Putamen (tissue), 1 donor: ENCODE data around the gene TPSAB1.
A peak's percentile ranks its signal among the peaks of the same experiment; 100 is the strongest.
"Not testable (repeated sequence)": the region's sequence is repeated elsewhere in the genome, so short reads cannot be mapped to it uniquely, and the experiment has no call there.

ENCODE experiments used
- DNase-seq: peaks from one replicate; pipeline ENCODE4 v3.0.0-alpha.2; 2016; ENCODE audit warnings: low spot score

Gene TPSAB1

DNA sequence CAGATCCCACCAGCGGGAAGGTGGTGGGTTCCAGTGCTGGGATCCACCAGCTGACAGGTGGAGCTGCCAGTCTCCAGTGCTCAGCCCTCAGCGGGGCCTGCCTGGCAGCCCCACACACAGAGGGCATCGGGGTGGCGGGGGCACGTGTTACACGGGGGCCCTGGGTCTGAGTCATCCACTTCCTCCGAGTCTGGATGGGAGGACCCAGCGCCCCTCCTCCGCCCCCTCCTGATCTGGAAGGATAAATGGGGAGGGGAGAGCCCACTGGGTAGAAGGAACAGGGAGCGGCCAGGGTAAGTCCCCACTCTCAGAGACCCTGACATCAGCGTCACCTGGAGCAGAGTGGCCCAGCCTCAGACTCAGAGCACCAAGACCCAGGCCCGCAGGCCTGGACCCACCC, at the start of gene TPSAB1:
Gene TPSAB1 (plus strand): TSS at position 270 of the 400 bp plus-strand sequence. CDS start 234 bp downstream, outside the sequence.
- not testable (repeated sequence) for DNase-seq

DNA sequence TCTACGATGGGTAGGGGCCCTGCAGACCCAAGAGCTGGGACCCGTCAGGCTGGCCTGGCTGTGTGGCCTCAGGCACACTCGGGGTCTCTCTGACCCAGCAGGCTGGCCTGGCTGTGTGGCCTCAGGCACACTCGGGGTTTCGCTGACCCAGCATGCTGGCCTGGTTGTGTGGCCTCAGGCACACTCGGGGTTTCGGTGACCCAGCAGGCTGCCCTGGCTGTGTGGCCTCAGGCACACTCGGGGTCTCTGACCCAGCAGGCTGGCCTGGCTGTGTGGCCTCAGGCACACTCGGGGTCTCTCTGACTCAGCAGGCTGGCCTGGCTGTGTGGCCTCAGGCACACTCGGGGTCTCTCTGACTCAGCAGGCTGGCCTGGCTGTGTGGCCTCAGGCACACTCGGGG, 49.7 kb upstream of the TPSAB1 start:
- not testable (repeated sequence) for DNase-seq

DNA sequence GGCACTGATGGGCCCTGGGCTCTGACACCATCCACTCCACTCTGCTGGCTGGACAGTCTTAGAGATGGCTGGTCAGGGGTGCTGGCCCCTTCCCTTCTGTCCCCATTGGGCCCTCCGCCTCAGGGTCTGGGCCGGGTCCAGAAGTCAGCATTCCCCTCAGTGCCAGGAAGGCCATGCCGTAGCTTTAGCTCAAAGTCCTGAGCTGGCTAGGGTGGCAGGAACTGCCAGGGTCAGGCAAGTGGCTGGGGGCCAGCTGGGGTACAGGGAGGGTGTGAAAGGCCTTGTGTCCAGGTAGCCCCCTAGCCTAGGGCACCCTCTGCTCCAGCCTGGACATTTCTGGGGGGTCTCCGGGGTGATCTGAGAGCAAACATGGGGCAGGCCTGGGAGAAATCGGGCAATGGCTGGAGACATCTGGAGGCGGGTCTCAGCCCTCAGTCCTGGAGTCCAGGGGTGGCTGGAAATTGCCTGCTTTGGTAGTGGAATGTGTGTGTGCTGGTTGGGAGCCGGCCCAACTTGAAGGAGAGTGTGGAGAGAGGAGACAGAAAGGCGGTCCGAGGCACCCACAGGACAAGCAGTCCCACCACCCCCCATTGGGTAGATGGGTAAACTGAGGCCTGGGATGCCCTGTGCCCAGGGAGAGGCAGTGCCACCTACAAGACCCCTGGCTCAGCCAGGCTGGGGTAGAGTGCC, 48.0 kb upstream of the TPSAB1 start:
- DNase-seq, result no peak

DNA sequence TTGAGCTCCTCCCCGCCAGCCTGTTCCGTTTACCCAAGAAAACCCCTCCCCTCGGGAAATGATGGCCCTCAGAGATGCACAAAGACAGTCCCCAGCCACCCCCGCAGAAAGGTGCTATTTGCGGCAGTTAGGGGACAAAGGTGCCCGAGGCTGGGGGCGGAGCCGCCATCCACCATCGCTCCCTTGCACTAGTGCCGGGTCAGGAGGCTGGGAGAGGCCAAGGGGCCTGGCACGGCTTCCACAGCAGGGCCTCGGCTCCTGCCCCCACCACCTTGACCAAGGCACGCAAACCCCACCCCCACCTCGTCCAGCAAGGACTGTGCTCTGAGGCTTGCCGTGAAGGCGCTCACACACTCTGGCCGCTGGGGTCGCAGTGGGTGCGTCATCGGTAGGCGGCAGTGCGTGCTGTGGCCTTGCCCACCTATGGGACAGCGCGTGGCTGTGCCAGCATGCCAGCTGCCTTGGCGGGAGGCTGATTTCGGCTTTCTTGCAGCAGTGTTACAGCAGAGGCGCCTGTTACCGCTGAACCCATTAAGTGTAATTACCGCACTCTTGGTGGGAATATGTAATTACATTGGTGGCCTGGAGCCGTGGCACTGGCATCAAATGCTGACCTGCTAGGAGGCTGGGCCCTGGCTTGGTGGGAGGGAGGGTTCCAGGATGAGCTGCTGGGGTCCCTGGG, 47.2 kb upstream of the TPSAB1 start:
- no peak for DNase-seq

DNA sequence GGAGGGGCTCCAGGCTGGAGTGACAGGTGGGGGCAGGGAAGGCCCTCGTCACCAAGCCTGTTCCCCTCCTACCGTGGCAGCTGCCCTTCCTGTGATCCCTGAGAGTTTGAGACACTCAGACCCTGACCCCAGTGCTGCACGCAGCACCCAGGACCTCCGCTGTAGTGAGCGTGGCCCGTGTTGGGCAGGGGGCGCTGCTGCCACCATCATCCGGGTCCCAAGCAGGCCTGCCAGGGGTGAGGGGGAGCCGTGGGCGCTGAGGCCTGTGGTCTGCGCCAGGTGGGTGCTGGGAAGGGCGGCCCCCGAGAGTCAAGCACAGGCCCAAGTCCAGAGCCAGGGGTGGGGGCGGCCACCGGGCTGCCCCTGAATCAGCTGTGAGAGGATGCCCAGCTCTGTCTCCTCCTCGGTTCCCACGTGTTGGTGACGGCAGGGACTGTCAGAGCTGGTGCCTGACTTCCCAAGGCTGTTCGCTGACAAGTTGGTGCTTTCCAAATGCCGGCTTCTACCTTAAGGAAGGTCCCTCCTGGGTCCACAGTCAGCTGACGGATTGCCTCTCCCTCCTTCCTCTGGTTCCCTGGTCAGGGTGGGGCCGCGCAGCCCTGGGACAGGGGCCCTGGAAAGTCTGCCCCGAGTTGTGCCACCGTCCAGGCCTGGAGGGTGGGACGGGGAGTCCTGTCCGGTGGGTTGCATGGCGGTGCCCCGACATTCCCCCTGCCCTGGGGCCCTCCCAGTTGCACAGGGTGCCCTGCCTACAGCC, 46.5 kb upstream of the TPSAB1 start:
- no peak for DNase-seq

DNA sequence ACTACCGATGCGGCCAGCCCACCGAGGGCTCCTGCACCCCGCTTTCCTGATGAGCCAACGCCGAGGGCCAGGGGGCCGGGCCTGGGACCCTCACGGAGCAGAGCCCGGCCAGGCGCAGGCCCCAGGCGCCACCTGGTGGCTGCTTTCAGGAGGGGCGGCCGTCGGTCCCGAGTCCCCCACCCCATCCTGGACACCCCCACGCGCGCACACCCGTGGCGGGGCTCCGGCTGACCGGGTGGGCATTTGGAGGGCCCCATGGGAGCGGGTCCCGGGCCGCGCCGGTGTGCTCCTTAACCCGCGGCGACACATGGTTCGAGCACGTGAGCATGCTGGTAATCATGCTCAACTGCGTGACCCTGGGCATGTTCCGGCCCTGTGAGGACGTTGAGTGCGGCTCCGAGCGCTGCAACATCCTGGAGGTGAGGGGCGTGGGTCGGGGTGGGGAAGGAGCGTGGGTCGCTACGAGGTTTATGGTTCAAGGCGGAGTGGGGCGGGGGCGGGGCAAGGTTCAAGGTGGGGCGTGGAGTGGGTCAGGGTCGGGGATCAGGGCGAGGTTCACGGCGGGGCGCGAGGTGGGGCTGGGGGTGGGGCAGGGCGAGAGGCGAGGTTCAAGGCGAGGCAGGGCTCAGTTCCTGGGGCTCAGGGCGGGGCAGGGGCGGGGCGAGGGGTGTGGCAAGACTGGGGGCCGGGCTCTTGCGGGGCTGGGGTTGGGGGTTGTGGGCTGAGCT, 45.7 kb upstream of the TPSAB1 start:
- no peak for DNase-seq

DNA sequence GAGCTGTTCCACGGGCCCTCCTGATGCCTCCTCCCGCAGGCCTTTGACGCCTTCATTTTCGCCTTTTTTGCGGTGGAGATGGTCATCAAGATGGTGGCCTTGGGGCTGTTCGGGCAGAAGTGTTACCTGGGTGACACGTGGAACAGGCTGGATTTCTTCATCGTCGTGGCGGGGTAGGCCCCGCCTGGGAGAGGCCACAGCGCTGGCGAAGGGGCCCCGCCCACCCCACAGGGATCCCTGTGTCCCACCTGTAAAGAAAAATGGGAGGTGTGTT, 45.2 kb upstream of the TPSAB1 start:
- DNase-seq, result no peak

DNA sequence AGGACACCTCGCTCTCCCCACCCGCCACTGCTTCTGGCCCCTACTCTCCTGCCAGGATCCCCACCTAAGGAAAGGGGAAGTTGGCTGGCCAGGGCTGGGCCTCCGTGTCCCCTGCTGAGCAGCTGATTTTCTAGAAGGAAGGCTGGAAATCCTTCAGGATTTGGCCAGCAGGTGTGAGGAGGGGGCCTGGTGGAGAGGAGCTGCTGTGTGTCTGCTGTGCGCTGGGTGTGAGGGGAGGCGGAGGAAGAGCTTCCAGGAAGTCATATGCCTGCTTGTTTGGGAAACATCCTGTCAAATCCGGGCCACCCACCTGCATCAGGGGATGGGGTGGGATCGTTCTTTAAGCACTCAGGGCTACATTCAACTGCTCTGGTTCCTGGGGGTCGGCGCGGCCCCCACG, 44.0 kb upstream of the TPSAB1 start:
- DNase-seq, result no peak

DNA sequence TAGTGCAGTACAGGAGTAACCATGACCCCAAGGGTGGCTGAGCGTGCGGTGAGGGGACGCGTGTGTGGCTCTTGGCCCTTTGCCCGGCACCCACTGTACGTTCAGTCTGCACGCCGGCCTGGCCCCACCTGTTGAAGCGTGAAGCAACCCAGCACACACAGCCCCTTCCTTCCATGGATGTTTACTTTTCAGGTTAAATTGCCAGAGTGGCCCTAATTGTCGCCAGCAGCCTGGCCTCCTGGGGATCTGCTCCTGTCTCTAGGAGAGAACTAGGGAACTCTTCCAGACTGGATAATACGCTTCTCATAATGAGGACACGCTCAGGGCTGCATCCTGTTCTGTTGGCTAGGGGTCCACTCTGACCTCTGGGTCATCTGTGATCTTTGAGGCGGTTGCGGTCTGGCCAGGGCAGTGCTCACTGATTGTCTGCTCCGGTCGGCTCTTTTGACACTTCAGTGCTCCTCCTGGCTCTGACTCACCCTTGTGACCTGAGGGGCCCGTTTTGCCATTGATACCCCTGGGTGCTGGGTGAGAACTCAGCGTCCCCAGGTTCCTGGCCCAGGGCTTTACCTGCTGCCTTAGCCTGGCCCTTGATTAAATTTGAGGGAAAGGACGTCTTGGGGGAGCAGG, 43.2 kb upstream of the TPSAB1 start:
- no peak for DNase-seq

DNA sequence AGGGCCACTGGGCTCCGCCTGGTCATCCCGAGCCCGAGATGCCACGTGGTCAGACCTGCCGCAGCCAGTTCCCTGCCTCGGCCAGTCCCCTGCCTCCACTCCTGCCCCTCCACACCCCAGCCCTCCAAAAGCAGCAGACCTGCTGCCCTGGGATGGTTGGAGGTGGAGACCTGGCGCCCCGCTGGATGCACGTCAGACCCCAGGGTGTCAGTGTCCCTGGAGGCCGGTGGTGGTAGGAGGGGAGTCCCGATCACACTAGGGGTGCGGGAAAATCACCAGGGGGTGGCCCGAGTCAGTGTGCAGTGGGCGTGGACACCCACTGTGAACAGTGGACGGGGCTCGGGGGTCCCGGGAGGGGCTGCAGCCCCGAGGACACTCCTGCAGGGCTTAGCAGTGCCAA, 42.3 kb upstream of the TPSAB1 start:
- DNase-seq, result no peak

DNA sequence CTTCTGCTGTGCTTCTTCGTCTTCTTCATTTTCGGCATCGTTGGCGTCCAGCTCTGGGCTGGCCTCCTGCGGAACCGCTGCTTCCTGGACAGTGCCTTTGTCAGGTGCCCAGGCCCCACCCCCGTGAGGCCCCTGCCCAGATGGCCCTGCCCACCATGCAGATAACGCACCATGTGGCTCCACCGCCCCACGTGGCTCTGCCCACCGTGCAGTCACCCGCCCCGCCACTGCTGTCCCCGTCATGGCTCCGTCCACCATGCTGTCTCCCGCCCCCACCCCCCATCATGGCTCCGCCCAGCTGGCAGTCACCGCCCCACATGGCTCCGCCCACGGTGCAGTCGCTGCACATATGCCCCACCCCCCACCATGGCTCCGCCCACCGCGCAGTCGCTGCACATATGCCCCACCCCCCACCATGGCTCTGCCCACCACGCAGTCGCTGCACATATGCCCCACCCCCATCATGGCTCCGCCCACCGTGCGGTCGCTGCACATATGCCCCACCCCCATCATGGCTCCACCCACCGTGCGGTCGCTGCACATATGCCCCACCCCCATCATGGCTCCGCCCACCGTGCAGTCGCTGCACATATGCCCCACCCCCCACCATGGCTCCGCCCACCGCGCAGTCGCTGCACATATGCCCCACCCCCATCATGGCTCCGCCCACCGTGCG, 41.7 kb upstream of the TPSAB1 start:
- DNase-seq, result not testable (repeated sequence)

DNA sequence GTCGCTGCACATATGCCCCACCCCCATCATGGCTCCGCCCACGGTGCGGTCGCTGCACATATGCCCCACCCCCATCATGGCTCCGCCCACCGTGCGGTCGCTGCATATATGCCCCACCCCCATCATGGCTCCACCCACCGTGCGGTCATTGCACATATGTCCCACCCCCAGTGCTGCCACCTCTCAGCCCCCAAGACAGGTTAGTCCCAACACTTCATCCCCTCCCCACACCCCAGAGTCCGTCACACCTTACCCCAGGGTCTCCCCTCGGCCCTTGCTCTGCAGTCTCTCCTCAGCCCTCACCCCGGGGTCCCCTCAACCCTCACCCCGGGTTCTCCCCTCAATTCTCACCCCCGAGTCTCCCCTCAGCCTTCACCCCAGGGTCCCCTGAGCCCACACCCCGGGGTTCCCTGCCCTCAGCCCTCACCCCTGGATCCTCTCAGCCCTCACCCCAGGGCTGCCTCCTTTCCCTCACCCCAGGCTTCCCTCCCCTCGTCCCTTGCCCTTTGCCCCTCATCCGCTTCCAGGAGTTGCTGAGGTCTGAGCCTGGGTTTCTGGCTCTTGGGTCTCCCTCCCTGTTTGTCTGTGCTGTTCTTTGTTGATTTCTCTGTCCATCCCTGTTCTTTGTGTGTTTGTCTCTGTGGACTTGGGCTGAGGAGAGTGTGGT, 41.0 kb upstream of the TPSAB1 start:
- DNase-seq, result no peak

DNA sequence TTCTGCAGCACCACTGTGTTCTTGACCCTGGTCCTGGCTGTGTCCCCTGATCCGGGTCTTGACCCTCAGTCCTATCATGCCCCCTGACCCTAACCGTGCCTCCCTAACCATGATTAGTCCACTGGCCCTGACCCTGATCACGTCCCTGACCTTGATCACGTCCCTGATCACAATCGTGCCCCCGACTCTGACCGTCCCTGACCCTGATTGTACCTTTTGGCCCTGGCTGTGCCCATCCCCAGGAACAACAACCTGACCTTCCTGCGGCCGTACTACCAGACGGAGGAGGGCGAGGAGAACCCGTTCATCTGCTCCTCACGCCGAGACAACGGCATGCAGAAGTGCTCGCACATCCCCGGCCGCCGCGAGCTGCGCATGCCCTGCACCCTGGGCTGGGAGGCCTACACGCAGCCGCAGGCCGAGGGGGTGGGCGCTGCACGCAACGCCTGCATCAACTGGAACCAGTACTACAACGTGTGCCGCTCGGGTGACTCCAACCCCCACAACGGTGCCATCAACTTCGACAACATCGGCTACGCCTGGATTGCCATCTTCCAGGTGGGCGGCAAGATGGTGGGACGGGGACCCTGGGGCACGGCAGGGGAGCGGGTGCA, 40.4 kb upstream of the TPSAB1 start:
- DNase-seq, result no peak

DNA sequence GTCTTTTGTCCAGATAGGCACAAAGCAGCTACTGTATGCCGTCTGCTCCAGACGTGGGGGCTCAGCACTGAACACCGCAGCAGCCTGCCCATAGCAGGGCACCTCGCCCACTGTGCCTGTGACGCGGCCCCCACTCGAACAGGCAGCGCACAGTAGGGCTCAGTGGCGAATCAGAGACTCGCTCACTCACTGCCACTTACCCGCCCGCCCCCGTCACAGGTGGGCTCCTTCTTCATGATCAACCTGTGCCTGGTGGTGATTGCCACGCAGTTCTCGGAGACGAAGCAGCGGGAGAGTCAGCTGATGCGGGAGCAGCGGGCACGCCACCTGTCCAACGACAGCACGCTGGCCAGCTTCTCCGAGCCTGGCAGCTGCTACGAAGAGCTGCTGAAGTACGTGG, 39.1 kb upstream of the TPSAB1 start:
- DNase-seq, result peak; percentile 36

DNA sequence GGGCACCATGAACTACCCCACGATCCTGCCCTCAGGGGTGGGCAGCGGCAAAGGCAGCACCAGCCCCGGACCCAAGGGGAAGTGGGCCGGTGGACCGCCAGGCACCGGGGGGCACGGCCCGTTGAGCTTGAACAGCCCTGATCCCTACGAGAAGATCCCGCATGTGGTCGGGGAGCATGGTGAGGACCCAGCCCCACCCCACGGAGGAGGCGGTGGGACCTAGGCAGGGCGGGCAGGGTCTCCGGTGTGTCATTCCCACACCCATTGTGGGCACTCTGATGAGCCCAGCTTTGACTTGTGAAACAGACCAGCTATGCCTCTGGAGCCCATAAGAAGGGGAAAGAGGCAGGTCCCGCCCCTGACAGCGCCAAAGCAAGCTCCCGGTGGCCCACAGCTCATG, 38.2 kb upstream of the TPSAB1 start:
- no peak for DNase-seq

DNA sequence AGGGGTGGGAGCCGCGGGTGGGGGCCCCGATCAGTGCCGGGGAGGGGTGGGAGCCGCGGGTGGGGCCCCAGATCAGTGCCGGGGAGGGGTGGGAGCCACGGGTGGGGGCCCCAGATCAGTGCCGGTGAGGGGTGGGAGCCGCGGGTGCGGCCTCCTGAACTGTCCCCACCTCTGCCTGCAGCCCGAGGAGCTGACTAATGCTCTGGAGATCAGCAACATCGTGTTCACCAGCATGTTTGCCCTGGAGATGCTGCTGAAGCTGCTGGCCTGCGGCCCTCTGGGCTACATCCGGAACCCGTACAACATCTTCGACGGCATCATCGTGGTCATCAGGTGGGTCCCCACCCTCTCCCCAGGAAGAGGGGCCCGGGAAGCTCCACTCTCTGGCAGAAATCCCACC, 35.6 kb upstream of the TPSAB1 start:
- no peak for DNase-seq

DNA sequence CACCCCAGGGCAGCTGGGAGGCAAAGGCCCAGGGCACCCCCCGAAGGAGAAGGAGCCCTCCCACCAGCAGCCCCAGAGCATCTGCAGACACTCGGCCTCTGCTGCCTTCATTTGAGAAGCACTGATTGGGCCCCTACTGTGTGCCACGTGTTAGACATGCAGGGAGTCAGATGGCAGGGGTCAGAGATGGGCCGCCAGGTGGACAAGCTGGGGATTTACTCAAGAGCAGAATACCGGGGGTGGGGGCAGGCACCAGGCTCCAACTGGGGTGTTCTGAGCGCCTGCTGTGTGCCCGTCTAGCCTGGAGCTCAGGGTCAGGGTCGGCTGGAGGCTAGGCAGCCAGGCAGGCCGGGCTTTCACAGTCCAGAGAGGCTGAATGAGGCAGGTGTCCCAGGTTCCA, 34.2 kb upstream of the TPSAB1 start:
- no peak for DNase-seq

DNA sequence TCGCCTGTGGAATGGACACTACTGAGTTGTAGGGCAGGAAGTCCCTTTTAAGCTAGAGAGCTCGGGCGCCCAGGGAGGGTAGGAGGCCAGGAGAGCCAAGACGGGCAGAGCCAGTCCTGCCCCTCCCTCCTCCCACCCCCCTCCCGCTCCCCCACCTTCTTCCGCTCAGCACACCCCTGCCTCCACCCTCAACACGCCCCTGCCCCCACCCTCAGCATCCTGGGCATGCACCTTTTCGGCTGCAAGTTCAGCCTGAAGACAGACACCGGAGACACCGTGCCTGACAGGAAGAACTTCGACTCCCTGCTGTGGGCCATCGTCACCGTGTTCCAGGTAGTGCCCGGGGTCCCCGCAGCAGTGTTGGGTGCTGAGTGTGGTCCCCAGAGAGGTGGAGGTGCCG, 33.7 kb upstream of the TPSAB1 start:
- DNase-seq, result no peak

DNA sequence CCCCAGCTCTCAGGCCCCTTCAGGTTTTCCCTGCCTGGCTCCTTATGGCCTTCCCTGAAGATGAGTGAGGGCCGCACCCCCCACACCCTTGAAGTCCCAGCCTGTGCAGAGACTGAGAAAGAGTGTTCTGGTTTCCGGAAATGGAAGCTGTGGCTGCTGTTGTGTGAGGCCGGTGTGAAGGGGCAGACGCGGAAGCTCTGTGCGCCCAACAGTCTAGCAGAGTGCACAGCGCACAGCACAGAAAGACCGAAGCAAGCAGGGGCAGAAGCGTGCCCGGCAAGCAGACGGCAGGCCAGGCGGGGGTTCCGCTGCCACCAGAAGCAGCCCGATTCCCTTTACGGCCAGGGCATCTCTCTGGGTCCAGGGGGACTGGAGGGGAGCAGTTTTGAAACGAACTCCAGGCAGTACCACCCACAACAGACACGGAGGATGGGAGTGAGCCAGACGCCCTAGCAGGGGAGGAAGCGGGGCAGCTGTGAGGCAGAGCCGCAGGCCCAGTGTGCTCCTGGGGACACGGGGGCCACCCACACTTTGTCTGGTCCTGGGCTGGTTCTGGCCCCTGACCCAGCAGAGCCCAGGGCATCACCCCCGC, 32.2 kb upstream of the TPSAB1 start:
- no peak for DNase-seq

DNA sequence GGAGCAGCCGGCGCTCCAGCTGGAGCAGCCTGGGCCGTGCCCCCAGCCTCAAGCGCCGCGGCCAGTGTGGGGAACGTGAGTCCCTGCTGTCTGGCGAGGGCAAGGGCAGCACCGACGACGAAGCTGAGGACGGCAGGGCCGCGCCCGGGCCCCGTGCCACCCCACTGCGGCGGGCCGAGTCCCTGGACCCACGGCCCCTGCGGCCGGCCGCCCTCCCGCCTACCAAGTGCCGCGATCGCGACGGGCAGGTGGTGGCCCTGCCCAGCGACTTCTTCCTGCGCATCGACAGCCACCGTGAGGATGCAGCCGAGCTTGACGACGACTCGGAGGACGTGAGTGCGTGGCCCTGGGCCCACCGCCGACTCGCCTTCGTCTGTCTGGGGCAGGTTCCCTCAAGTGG, 31.4 kb upstream of the TPSAB1 start:
- DNase-seq, result no peak
